GM10847 (cell line): ENCODE measurements around the gene TDRD12.

Experiments used
- POLR2A ChIP-seq: IDR thresholded peaks from 2 replicates; pipeline ENCODE4 v1.6.1; 2011; ENCODE audit not compliant: insufficient read length; ENCODE audit errors: extremely low read depth

The TDRD12 gene

DNA sequence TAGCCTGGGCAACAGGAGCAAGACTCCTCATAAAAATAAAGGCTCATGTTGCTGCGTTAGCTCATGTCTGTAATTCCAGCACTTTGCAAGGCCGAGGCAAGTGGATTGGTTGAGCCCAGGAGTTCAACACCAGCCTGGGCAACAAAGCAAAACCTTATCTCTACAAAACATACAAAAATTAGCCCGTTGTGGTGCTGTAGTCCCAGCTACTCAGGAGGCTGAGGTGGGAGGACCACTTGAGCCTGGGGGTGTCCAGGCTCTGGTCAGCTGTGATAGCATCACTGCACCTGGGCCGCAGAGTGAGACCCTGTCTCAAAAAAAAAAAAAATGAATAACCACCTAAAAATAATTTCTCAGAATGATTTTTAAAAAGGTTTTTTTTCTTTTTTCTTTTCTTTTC lies 31.9 kb upstream of the TDRD12 start:
- TF ChIP-seq POLR2A, result no peak

GRCh38 chr19:32688311-32688710 lies 31.3 kb upstream of the TDRD12 start:
- no peak for TF ChIP-seq POLR2A

GRCh38 chr19:32691291-32691951 lies 28.1 kb upstream of the TDRD12 start, which contains the start of gene NUDT19:
Gene NUDT19 (plus strand): TSS chr19:32691821. CDS start chr19:32691961, 140 bp downstream.
- TF ChIP-seq POLR2A, result peak; percentile 57

- peak; percentile 40 for TF ChIP-seq POLR2A
Observed at GRCh38 chr19:32691952-32692726, 27.4 kb upstream of the TDRD12 start.

- TF ChIP-seq POLR2A, result no peak
Observed at GRCh38 chr19:32692727-32693061, 26.9 kb upstream of the TDRD12 start.

GRCh38 chr19:32702010-32702409 lies 17.6 kb upstream of the TDRD12 start:
- no peak for TF ChIP-seq POLR2A

DNA sequence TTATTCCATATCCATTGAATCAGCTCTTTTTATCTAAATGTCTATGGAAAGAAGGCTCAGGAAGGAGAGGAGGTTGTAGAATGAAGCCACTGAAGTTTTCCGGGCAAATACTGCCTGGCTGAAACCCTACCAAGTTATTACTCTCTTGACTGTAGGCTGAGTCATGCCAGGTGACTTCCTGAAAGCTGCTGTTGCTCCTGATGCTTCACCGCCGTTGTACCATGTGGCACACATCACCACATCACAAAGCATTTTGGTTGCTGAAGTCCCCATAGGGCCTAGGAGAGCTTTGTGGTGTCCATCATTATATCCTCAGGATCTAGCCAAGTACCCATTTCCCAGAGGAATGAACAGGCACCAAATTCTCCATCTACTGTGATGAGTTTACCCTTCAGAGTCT lies 11.1 kb upstream of the TDRD12 start:
- TF ChIP-seq POLR2A, result no peak

GRCh38 chr19:32709032-32709431 lies 10.5 kb upstream of the TDRD12 start:
- no peak for TF ChIP-seq POLR2A

- no peak for TF ChIP-seq POLR2A
Observed at GRCh38 chr19:32711747-32712146, 7.8 kb upstream of the TDRD12 start.

- TF ChIP-seq POLR2A, result no peak
Observed at GRCh38 chr19:32717496-32717895, 2.1 kb upstream of the TDRD12 start.

- TF ChIP-seq POLR2A, result no peak
Observed at GRCh38 chr19:32718286-32718685, 1.3 kb upstream of the TDRD12 start.

DNA sequence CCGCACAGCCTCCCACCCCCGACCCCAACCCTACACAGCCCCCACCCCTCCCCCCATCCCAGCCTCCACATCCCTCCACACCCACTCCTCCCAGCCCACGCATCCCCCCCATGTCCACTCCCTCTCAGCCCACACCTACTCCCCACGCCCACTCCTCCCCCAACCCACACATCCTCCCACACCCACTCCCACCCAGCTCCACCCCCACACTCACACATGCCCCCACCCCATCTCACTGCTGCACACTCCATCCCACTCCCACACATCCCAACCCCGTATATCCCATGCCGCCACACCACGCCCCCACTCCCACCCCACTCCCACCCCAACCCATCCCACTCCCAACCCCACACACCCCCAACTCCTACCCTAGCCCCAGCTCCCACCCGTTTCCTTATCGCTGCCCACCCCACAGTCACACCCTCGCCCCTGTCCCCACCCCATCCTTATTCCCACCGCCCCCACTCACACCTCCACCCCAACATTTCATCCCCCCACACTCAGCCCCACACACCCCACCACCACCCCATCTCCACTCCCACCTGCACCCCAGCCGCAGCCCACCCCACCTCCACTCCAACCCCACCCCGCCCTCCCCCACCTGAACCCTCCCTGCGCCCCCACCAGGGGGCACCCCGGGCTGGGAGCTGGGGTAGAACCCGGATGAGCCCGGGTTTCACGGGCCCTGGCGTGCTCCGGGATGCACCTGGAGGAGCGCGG lies 809 bp downstream of the TDRD12 start:
- TF ChIP-seq POLR2A, result no peak

- TF ChIP-seq POLR2A, result no peak
Observed at GRCh38 chr19:32720936-32721250, 1.3 kb downstream of the TDRD12 start.

- TF ChIP-seq POLR2A, result no peak
Observed at GRCh38 chr19:32735936-32736335, 16.4 kb downstream of the TDRD12 start.

DNA sequence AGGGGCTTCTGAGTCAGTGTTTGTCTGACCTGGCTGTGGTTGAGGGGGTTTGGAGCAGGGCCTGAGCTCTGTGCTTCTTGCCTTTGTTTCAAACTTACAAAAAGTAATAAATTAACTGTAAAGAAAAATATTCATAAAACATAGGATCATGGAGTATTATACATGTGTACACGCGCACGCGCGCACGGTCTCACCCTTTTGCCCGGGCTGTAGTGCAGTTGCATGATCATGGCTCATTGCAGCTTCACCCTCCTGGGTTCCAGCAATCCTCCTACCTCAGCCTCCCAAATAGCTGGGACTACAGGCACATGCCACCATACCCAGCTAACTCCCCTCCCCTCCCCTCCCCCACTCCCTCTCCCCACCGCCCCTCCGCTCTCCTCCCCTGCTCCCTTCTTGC lies 23.5 kb downstream of the TDRD12 start:
- no peak for TF ChIP-seq POLR2A

- no peak for TF ChIP-seq POLR2A
Observed at GRCh38 chr19:32743447-32743846, 23.9 kb downstream of the TDRD12 start.

GRCh38 chr19:32744555-32745325 lies 25.2 kb downstream of the TDRD12 start:
- no peak for TF ChIP-seq POLR2A
